ENCODE measurements around the gene RAPGEF4. TPM values are rescaled to one million over a fixed set of nuclear protein-coding genes. Genes with fewer than 3 reads are reported as not detected.

Gene RAPGEF4
- total and polyA plus RNA-seq, 9 of the 15 experiments (the other 6 are each of a cell fraction or from before 2014, with no cell fraction given): 0.04 to 0.33 (median 0.13) TPM; not detected in 6

DNA sequence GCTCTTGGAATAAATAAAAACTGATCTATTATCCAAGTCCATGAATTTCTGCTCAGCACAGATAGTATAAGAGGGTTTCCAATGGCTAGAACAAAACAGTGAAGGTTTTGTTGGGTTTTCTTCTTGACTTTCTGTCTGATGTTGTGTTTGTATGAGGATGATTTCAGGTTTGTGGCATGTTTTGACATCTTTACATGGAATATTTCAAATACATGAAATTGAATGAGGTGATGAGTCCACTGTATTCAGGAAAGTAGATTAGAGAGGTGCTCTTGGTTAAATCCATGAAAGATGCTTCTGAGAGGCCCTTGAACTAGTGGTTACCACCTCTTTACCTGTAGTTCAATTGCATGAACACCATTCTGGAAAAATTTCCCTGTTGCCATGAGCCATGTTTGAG lies 84.3 kb downstream of the RAPGEF4 start (continued):
- TF ChIP-seq, protein P1, sequence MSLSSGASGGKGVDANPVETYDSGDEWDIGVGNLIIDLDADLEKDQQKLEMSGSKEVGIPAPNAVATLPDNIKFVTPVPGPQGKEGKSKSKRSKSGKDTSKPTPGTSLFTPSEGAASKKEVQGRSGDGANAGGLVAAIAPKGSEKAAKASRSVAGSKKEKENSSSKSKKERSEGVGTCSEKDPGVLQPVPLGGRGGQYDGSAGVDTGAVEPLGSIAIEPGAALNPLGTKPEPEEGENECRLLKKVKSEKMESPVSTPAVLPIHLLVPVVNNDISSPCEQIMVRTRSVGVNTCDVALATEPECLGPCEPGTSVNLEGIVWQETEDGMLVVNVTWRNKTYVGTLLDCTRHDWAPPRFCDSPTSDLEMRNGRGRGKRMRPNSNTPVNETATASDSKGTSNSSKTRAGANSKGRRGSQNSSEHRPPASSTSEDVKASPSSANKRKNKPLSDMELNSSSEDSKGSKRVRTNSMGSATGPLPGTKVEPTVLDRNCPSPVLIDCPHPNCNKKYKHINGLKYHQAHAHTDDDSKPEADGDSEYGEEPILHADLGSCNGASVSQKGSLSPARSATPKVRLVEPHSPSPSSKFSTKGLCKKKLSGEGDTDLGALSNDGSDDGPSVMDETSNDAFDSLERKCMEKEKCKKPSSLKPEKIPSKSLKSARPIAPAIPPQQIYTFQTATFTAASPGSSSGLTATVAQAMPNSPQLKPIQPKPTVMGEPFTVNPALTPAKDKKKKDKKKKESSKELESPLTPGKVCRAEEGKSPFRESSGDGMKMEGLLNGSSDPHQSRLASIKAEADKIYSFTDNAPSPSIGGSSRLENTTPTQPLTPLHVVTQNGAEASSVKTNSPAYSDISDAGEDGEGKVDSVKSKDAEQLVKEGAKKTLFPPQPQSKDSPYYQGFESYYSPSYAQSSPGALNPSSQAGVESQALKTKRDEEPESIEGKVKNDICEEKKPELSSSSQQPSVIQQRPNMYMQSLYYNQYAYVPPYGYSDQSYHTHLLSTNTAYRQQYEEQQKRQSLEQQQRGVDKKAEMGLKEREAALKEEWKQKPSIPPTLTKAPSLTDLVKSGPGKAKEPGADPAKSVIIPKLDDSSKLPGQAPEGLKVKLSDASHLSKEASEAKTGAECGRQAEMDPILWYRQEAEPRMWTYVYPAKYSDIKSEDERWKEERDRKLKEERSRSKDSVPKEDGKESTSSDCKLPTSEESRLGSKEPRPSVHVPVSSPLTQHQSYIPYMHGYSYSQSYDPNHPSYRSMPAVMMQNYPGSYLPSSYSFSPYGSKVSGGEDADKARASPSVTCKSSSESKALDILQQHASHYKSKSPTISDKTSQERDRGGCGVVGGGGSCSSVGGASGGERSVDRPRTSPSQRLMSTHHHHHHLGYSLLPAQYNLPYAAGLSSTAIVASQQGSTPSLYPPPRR (CRISPR knock-in tag; IDR thresholded peaks at IDR 0.05; ENCODE audit: borderline replicate concordance): no peak
- TF ChIP-seq HDAC6 (IDR thresholded peaks at IDR 0.05; ENCODE audit: low read depth, low read length) (no peak), CAMTA2 (CRISPR knock-in tag; conservative IDR thresholded peaks at IDR 0.05) (no peak), ZNF23 (CRISPR knock-in tag; IDR thresholded peaks at IDR 0.05) (no peak), PHF20 (IDR thresholded peaks at IDR 0.05; ENCODE audit: partially characterized antibody) (no peak), ZBTB8A (IDR thresholded peaks at IDR 0.05; ENCODE audit: partially characterized antibody) (no peak), TOE1 (IDR thresholded peaks at IDR 0.05; ENCODE audit: borderline replicate concordance) (no peak), TOE1 (CRISPR knock-in tag; IDR thresholded peaks at IDR 0.05; ENCODE audit: borderline replicate concordance, low read depth) (no peak), ZNF165 (CRISPR knock-in tag; IDR thresholded peaks at IDR 0.05; ENCODE audit: borderline replicate concordance) (no peak), GATA2 (CRISPR knock-in tag; IDR thresholded peaks at IDR 0.05) (no peak)
- TF ChIP-seq, protein P2, sequence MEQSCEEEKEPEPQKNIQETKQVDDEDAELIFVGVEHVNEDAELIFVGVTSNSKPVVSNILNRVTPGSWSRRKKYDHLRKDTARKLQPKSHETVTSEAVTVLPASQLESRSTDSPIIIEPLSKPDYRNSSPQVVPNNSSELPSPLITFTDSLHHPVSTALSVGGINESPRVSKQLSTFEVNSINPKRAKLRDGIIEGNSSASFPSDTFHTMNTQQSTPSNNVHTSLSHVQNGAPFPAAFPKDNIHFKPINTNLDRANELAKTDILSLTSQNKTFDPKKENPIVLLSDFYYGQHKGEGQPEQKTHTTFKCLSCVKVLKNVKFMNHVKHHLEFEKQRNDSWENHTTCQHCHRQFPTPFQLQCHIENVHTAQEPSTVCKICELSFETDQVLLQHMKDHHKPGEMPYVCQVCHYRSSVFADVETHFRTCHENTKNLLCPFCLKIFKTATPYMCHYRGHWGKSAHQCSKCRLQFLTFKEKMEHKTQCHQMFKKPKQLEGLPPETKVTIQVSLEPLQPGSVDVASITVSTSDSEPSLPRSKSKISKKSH (CRISPR knock-in tag; IDR thresholded peaks at IDR 0.05): no peak
- TF ChIP-seq, protein P3, sequence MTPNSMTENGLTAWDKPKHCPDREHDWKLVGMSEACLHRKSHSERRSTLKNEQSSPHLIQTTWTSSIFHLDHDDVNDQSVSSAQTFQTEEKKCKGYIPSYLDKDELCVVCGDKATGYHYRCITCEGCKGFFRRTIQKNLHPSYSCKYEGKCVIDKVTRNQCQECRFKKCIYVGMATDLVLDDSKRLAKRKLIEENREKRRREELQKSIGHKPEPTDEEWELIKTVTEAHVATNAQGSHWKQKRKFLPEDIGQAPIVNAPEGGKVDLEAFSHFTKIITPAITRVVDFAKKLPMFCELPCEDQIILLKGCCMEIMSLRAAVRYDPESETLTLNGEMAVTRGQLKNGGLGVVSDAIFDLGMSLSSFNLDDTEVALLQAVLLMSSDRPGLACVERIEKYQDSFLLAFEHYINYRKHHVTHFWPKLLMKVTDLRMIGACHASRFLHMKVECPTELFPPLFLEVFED (CRISPR knock-in tag; conservative IDR thresholded peaks at IDR 0.05): no peak

All from K562 (cell line).